HCT116 (cell line): Measurements from ENCODE around the gene RASGEF1B. TPM values are rescaled to one million over a fixed set of nuclear protein-coding genes. Genes with fewer than 3 reads are reported as not detected.

ENCODE experiments used
- ATAC-seq: fragments of 200-7000 bp; cut with Tn5 transposase; 2 replicates; pipeline ENCODE4 v1.9.1; 2020; ENCODE audit warnings: mild to moderate bottlenecking, moderate library complexity
- BruUV-seq: library from RNA; stranded (reverse); fragments of 400-500 nt; replicated peaks from 2 replicates; lab custom pipeline; 2021; lab: Mats Ljungman, UMichigan
- CTCF ChIA-PET: fragments of 300-600 bp; sonication (Branson Sonifier 250); formaldehyde crosslinking; loops from one replicate; lab custom pipeline; 2021; ENCODE audit warnings: antibody characterized with exemption; lab: Charles Lee
- POLR2A ChIA-PET: fragments of 300-600, 350-600 bp; sonication (Branson Sonifier 250); formaldehyde crosslinking; loops from one replicate; lab custom pipeline; 2021; ENCODE audit warnings: antibody characterized with exemption; lab: Charles Lee
- RAD21 ChIA-PET, 2 experiments: fragments of 300-600 bp; sonication (Branson Sonifier 250); formaldehyde crosslinking; loops; one replicate each; lab custom pipeline; 2023; ENCODE audit warnings: low total read pairs in 2 of 2; ENCODE audit not compliant: uncharacterized antibody in 2 of 2, unreplicated experiment in 2 of 2, low non-redundant PET in 1 of 2; lab: Charles Lee
- DNase-seq: peaks from one replicate; pipeline ENCODE4 v3.0.0-alpha.2; 2010; ENCODE audit warnings: low read depth, low spot score
- H2AFZ ChIP-seq: fragments of 200-600 bp; shearing (Covaris generic), sonication (generic); 2 replicates; pipeline ENCODE4 v1.6.1; 2017; ENCODE audit warnings: low read depth, mixed run types, mixed read lengths, antibody characterized with exemption, low read length; ENCODE audit not compliant: poor library complexity, severe bottlenecking
- H3K27ac ChIP-seq: 2 replicates; pipeline ENCODE4 v1.5.1; 2012; ENCODE audit warnings: low read depth, low read length
- H3K27me3 ChIP-seq: fragments of 200-600 bp; sonication (generic); 2 replicates; pipeline ENCODE4 v1.6.1; 2016; ENCODE audit warnings: mixed run types, low read length, mixed read lengths; ENCODE audit not compliant: insufficient read depth
- H3K36me3 ChIP-seq, 2 experiments: fragments of 200-500 bp in 1 of 2; fragments of 200-600 bp in 1 of 2; sonication (Bioruptor generic) in 1 of 2; sonication (generic) in 1 of 2; 2 replicates each; pipeline versions ENCODE4 v1.5.1 to v1.6.1; 2014 to 2016; ENCODE audit warnings: low read length in 2 of 2, inconsistent platforms in 1 of 2, mixed read lengths in 1 of 2, mixed run types in 1 of 2; ENCODE audit not compliant: insufficient read depth in 2 of 2, control insufficient read depth in 1 of 2
- H3K4me1 ChIP-seq, 2 experiments: fragments of 200-600 bp in 1 of 2; sonication (generic) in 1 of 2; 2 replicates each; pipeline versions ENCODE4 v1.5.1 to v1.6.1; 2012 to 2017; ENCODE audit warnings: low read length in 2 of 2, inconsistent platforms in 1 of 2, mild to moderate bottlenecking in 1 of 2, mixed read lengths in 1 of 2, mixed run types in 1 of 2, moderate library complexity in 1 of 2; ENCODE audit not compliant: insufficient read depth in 2 of 2, control insufficient read depth in 1 of 2
- H3K4me2 ChIP-seq: fragments of 200-600 bp; sonication (generic); 2 replicates; pipeline ENCODE4 v1.6.1; 2017; ENCODE audit warnings: mixed run types, low read length, mixed read lengths
- H3K4me3 ChIP-seq, 2 experiments: fragments of 200-600 bp in 1 of 2; sonication (generic) in 1 of 2; replicated peaks in 1 of 2; 2 replicates each; pipeline ENCODE4 v1.5.1; 2011 to 2016; ENCODE audit warnings: low read length in 2 of 2, control low read depth in 1 of 2, low read depth in 1 of 2, mild to moderate bottlenecking in 1 of 2, mixed read lengths in 1 of 2, mixed run types in 1 of 2
- H3K79me2 ChIP-seq: fragments of 200-600 bp; sonication (generic); 2 replicates; pipeline ENCODE4 v1.6.1; 2017; ENCODE audit warnings: mild to moderate bottlenecking, mixed run types, low read length, moderate library complexity, mixed read lengths; ENCODE audit not compliant: insufficient read depth
- H3K9ac ChIP-seq: fragments of 200-600 bp; sonication (generic); 2 replicates; pipeline ENCODE4 v1.6.1; 2016; ENCODE audit warnings: low read length, mixed read lengths
- H3K9me2 ChIP-seq: fragments of 200-600 bp; sonication (generic), shearing (Covaris generic); 2 replicates; pipeline ENCODE4 v1.6.1; 2017; ENCODE audit warnings: mixed run types, mild to moderate bottlenecking, moderate library complexity; ENCODE audit not compliant: insufficient read depth
- H3K9me3 ChIP-seq, 2 experiments: fragments of 200-500 bp in 1 of 2; fragments of 200-600 bp in 1 of 2; sonication (Bioruptor generic) in 1 of 2; sonication (generic) in 1 of 2; 2 replicates each; pipeline ENCODE4 v1.6.1; 2014 to 2017; ENCODE audit warnings: low read length in 2 of 2, mixed read lengths in 2 of 2, inconsistent platforms in 1 of 2, low read depth in 1 of 2, mild to moderate bottlenecking in 1 of 2, mixed run types in 1 of 2, moderate library complexity in 1 of 2; ENCODE audit not compliant: control insufficient read depth in 1 of 2, insufficient read depth in 1 of 2
- H4K20me1 ChIP-seq: fragments of 200-600 bp; sonication (generic), shearing (Covaris generic); 2 replicates; pipeline ENCODE4 v1.6.1; 2017; ENCODE audit warnings: mixed run types, mild to moderate bottlenecking, moderate library complexity; ENCODE audit not compliant: insufficient read depth
- CBX3 ChIP-seq: IDR thresholded peaks from 2 replicates; pipeline ENCODE4 v1.6.1; 2012; ENCODE audit warnings: low read depth
- CEBPB ChIP-seq: IDR thresholded peaks from 2 replicates; pipeline ENCODE4 v1.6.1; 2012; ENCODE audit warnings: low read depth
- EZH2 ChIP-seq: fragments of 200-600 bp; sonication (generic); IDR thresholded peaks from 2 replicates; pipeline ENCODE4 v1.6.1; 2017; ENCODE audit warnings: antibody characterized with exemption, mixed run types
- EZH2phosphoT487 ChIP-seq: fragments of 200-600 bp; IDR thresholded peaks from 2 replicates; pipeline ENCODE4 v1.6.1; 2018; ENCODE audit warnings: antibody characterized with exemption, borderline replicate concordance
- FOSL1 ChIP-seq: IDR thresholded peaks from 2 replicates; pipeline ENCODE4 v1.6.1; 2012; ENCODE audit warnings: low read depth
- POLR2AphosphoS5 ChIP-seq: IDR thresholded peaks from 2 replicates; pipeline ENCODE4 v1.6.1; 2011; ENCODE audit warnings: mild to moderate bottlenecking, low read depth, low read length, moderate library complexity
- RAD21 ChIP-seq: IDR thresholded peaks from 2 replicates; pipeline ENCODE4 v1.6.1; 2012; ENCODE audit warnings: low read depth, mild to moderate bottlenecking
- TCF7L2 ChIP-seq: IDR thresholded peaks from 2 replicates; pipeline ENCODE4 v1.7.0; 2011; ENCODE audit warnings: borderline replicate concordance, inconsistent platforms; ENCODE audit not compliant: insufficient read depth, insufficient read length; ENCODE audit errors: extremely low read depth
- ZFX ChIP-seq: fragments of 450-650 bp; IDR thresholded peaks from 2 replicates; pipeline ENCODE4 v1.6.1; 2017
- intact Hi-C: fragments of 100-400 bp; cut with micrococcal nuclease; formaldehyde crosslinking; loops from 2 replicates; pipeline ENCODE4 v1.10.0; 2022
- total RNA-seq: library from RNA; stranded (reverse); gene quantifications from one replicate; pipeline ENCODE4 v1.2.1, GENCODE V29; 2021; ENCODE audit not compliant: unreplicated experiment
- TF ChIP-seq, protein P1 (sequence below), 3 experiments: fragments of 200-600 bp in 1 of 3; sonication (generic) in 1 of 3; IDR thresholded peaks in 2 of 3; conservative IDR thresholded peaks in 1 of 3; 2 replicates each; pipeline ENCODE4 v1.5.1; 2012 to 2017; ENCODE audit warnings: low read depth in 2 of 3, low read length in 2 of 3, antibody characterized with exemption in 1 of 3, borderline replicate concordance in 1 of 3, control low read depth in 1 of 3, mild to moderate bottlenecking in 1 of 3, mixed read lengths in 1 of 3, mixed run types in 1 of 3, moderate library complexity in 1 of 3; ENCODE audit not compliant: insufficient read depth in 1 of 3
- TF ChIP-seq, protein P2 (sequence below): IDR thresholded peaks from 2 replicates; pipeline ENCODE4 v1.6.1; 2012; ENCODE audit warnings: low read depth
- TF ChIP-seq, protein P3 (sequence below): IDR thresholded peaks from 2 replicates; pipeline ENCODE4 v1.6.1; 2011; ENCODE audit warnings: mild to moderate bottlenecking, low read length, moderate library complexity; ENCODE audit not compliant: insufficient replicate concordance; ENCODE audit errors: extremely low read depth
- TF ChIP-seq, protein P4 (sequence below): IDR thresholded peaks from 2 replicates; pipeline ENCODE4 v1.6.1; 2012

RASGEF1B gene
- total RNA-seq, 1 experiment from 2014 or later, result 0.25 TPM

GRCh38 chr4:81424336-81424735 lies 47.4 kb downstream of the RASGEF1B start:
- no TSS peak for BruUV-seq
- no peak for TF ChIP-seq CEBPB
- CTCF ChIA-PET, result no interaction called here

GRCh38 chr4:81422595-81422994 lies 49.1 kb downstream of the RASGEF1B start:
- Histone ChIP-seq H3K4me3 (no peak overlapping the region), H3K36me3 (no peaks in the 10 kb centered on the region), H4K20me1 (no peaks in the 10 kb centered on the region), H3K4me2 (no peak overlapping the region), H3K27ac (no peak overlapping the region), H3K79me2 (no peaks in the 10 kb centered on the region), H2AFZ (no peak overlapping the region), H3K27me3 (peaks cover 17% of the 10 kb centered on the region), H3K9ac (no peak overlapping the region), H3K4me1 (no peaks in the 10 kb centered on the region), H3K9me2 (no peaks in the 10 kb centered on the region), H3K9me3 (no peaks in the 10 kb centered on the region)
- BruUV-seq, result no TSS peak
- ChIA-PET POLR2A (no interaction called here), CTCF (no interaction called here), RAD21 (no interaction called here)
- no peak for DNase-seq
- no peak for ATAC-seq
- intact Hi-C loops, result no loop called here
- no peak for TF ChIP-seq EZH2
- TF ChIP-seq ZFX, result no peak
- TF ChIP-seq CBX3, result no peak
- TF ChIP-seq, protein P1, sequence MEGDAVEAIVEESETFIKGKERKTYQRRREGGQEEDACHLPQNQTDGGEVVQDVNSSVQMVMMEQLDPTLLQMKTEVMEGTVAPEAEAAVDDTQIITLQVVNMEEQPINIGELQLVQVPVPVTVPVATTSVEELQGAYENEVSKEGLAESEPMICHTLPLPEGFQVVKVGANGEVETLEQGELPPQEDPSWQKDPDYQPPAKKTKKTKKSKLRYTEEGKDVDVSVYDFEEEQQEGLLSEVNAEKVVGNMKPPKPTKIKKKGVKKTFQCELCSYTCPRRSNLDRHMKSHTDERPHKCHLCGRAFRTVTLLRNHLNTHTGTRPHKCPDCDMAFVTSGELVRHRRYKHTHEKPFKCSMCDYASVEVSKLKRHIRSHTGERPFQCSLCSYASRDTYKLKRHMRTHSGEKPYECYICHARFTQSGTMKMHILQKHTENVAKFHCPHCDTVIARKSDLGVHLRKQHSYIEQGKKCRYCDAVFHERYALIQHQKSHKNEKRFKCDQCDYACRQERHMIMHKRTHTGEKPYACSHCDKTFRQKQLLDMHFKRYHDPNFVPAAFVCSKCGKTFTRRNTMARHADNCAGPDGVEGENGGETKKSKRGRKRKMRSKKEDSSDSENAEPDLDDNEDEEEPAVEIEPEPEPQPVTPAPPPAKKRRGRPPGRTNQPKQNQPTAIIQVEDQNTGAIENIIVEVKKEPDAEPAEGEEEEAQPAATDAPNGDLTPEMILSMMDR (IDR thresholded peaks at IDR 0.05 in 2 of 3, conservative IDR thresholded peaks at IDR 0.05 in 1 of 3; ENCODE audit: borderline replicate concordance in 1 of 3, insufficient read depth in 1 of 3, low read depth in 2 of 3, low read length in 2 of 3), result no peak
- no peak for TF ChIP-seq EZH2phosphoT487
- TF ChIP-seq, protein P2, sequence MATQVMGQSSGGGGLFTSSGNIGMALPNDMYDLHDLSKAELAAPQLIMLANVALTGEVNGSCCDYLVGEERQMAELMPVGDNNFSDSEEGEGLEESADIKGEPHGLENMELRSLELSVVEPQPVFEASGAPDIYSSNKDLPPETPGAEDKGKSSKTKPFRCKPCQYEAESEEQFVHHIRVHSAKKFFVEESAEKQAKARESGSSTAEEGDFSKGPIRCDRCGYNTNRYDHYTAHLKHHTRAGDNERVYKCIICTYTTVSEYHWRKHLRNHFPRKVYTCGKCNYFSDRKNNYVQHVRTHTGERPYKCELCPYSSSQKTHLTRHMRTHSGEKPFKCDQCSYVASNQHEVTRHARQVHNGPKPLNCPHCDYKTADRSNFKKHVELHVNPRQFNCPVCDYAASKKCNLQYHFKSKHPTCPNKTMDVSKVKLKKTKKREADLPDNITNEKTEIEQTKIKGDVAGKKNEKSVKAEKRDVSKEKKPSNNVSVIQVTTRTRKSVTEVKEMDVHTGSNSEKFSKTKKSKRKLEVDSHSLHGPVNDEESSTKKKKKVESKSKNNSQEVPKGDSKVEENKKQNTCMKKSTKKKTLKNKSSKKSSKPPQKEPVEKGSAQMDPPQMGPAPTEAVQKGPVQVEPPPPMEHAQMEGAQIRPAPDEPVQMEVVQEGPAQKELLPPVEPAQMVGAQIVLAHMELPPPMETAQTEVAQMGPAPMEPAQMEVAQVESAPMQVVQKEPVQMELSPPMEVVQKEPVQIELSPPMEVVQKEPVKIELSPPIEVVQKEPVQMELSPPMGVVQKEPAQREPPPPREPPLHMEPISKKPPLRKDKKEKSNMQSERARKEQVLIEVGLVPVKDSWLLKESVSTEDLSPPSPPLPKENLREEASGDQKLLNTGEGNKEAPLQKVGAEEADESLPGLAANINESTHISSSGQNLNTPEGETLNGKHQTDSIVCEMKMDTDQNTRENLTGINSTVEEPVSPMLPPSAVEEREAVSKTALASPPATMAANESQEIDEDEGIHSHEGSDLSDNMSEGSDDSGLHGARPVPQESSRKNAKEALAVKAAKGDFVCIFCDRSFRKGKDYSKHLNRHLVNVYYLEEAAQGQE, result no peak
- TF ChIP-seq, protein P3, sequence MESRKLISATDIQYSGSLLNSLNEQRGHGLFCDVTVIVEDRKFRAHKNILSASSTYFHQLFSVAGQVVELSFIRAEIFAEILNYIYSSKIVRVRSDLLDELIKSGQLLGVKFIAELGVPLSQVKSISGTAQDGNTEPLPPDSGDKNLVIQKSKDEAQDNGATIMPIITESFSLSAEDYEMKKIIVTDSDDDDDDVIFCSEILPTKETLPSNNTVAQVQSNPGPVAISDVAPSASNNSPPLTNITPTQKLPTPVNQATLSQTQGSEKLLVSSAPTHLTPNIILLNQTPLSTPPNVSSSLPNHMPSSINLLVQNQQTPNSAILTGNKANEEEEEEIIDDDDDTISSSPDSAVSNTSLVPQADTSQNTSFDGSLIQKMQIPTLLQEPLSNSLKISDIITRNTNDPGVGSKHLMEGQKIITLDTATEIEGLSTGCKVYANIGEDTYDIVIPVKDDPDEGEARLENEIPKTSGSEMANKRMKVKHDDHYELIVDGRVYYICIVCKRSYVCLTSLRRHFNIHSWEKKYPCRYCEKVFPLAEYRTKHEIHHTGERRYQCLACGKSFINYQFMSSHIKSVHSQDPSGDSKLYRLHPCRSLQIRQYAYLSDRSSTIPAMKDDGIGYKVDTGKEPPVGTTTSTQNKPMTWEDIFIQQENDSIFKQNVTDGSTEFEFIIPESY, result no peak
- TF ChIP-seq FOSL1, result no peak
- no peak for TF ChIP-seq RAD21
- TF ChIP-seq POLR2AphosphoS5, result no peak
- TF ChIP-seq, protein P4, sequence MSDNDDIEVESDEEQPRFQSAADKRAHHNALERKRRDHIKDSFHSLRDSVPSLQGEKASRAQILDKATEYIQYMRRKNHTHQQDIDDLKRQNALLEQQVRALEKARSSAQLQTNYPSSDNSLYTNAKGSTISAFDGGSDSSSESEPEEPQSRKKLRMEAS, result no peak
- no peak for TF ChIP-seq TCF7L2

More at GRCh38 chr4:81424336-81424735, 47.4 kb downstream of the RASGEF1B start:
- DNase-seq, result no peak
- H3K9ac ChIP-seq, result no peak overlapping the region
- H3K4me2 ChIP-seq, result no peak overlapping the region
- no peaks in the 10 kb centered on the region for H3K4me1 ChIP-seq
- peaks cover 9% of the 10 kb centered on the region for H3K27me3 ChIP-seq
- H3K9me2 ChIP-seq, result no peaks in the 10 kb centered on the region
- no peaks in the 10 kb centered on the region for H3K9me3 ChIP-seq
- no peak for ATAC-seq
- H3K79me2 ChIP-seq, result no peaks in the 10 kb centered on the region
- intact Hi-C loops, result no loop called here
- H3K27ac ChIP-seq, result no peak overlapping the region
- no peaks in the 10 kb centered on the region for H3K36me3 ChIP-seq
- no peak overlapping the region for H2AFZ ChIP-seq
- no peaks in the 10 kb centered on the region for H4K20me1 ChIP-seq
- RAD21 ChIA-PET, result no interaction called here
- POLR2A ChIA-PET, result no interaction called here
- no peak overlapping the region for H3K4me3 ChIP-seq
